HEK293T (cell line): ENCODE results near the gene DPY19L3.

Experiments used
- ARNT ChIP-seq: fragments of 450-650 bp; IDR thresholded peaks from 2 replicates; pipeline ENCODE4 v1.6.1; 2017; ENCODE audit warnings: mild to moderate bottlenecking
- BHLHE40 ChIP-seq: fragments of 450-650 bp; IDR thresholded peaks from 2 replicates; pipeline ENCODE4 v1.6.1; 2016; ENCODE audit warnings: mild to moderate bottlenecking, moderate library complexity, borderline replicate concordance
- FOXM1 ChIP-seq: fragments of 450-650 bp; IDR thresholded peaks from 2 replicates; pipeline ENCODE4 v1.6.1; 2017; ENCODE audit warnings: mild to moderate bottlenecking, borderline replicate concordance
- LEF1 ChIP-seq: fragments of 450-650 bp; IDR thresholded peaks from 2 replicates; pipeline ENCODE4 v1.6.1; 2017; ENCODE audit warnings: mild to moderate bottlenecking, borderline replicate concordance
- SP1 ChIP-seq: fragments of 450-650 bp; IDR thresholded peaks from 2 replicates; pipeline ENCODE4 v1.6.1; 2017
- SUZ12 ChIP-seq: fragments of 450-650 bp; IDR thresholded peaks from 2 replicates; pipeline ENCODE4 v1.6.1; 2016; ENCODE audit warnings: mild to moderate bottlenecking
- TARDBP ChIP-seq: fragments of 450-650 bp; IDR thresholded peaks from 2 replicates; pipeline ENCODE4 v1.6.1; 2016

- TF ChIP-seq SP1 (no peak), FOXM1 (no peak), TARDBP (no peak), SUZ12 (no peak), ARNT (no peak), LEF1 (no peak), BHLHE40 (no peak)
These were observed 53.0 kb downstream of the DPY19L3 start for GRCh38 chr19:32458500-32459123.
